Transverse colon (tissue), 4 donors: Measurements from ENCODE around the gene RMDN3. TPM values are rescaled to one million over a fixed set of nuclear protein-coding genes. Genes with fewer than 3 reads are reported as not detected.

ENCODE experiments used
- DNase-seq: peaks from one replicate; pipeline ENCODE4 v3.0.0-alpha.2; 2019
- H3K27ac ChIP-seq, 4 donors: fragments of 200-600 bp; sonication (generic); 2 replicates each; pipeline ENCODE4 v1.5.1; 2016 to 2018; ENCODE audit warnings: inconsistent platforms in 4 of 4
- H3K27me3 ChIP-seq: fragments of 200-600 bp; sonication (generic); 2 replicates; pipeline ENCODE4 v1.5.1; 2017; ENCODE audit warnings: inconsistent platforms
- H3K36me3 ChIP-seq, 4 donors: fragments of 200-600 bp; sonication (generic); 2 replicates each; pipeline ENCODE4 v1.5.1; 2017 to 2019; ENCODE audit warnings: inconsistent platforms in 4 of 4
- H3K4me1 ChIP-seq, 4 donors: fragments of 200-600 bp; sonication (generic); 2 replicates each; pipeline ENCODE4 v1.5.1; 2017 to 2020; ENCODE audit warnings: inconsistent platforms in 4 of 4
- H3K4me3 ChIP-seq, 4 donors: fragments of 200-600 bp; sonication (generic); 1 replicate in 1 of 4; 2 replicates in 3 of 4; pipeline versions ENCODE4 v1.5.1 to v1.6.1; 2017 to 2019; ENCODE audit warnings: inconsistent platforms in 4 of 4
- H3K9me3 ChIP-seq, 2 donors: fragments of 200-600 bp; sonication (generic); 2 replicates each; pipeline ENCODE4 v1.5.1; 2017 to 2019; ENCODE audit warnings: inconsistent platforms in 2 of 2
- EP300 ChIP-seq: sonication (generic); formaldehyde crosslinking; IDR thresholded peaks from one replicate; pipeline ENCODE4 v1.6.1; 2017; ENCODE audit warnings: antibody characterized with exemption, low read depth
- POLR2A ChIP-seq: fragments of 450-650 bp; IDR thresholded peaks from one replicate; pipeline ENCODE4 v1.6.1; 2016; ENCODE audit warnings: antibody characterized with exemption, mild to moderate bottlenecking, moderate library complexity
- POLR2AphosphoS5 ChIP-seq, 3 donors: sonication (generic); formaldehyde crosslinking; IDR thresholded peaks; one replicate each; pipeline ENCODE4 v1.6.1; 2016; ENCODE audit warnings: antibody characterized with exemption in 3 of 3
- WGBS, 2 donors: methylation state at CpG; one replicate each; pipeline ENCODE4 v1.1.5; 2018; ENCODE audit warnings: low coverage in 1 of 2; 5-methylcytosine and 5-hydroxymethylcytosine counted together
- in situ Hi-C, 4 donors: fragments of 200-750 bp; cut with MboI; loops; one replicate each; pipeline versions ENCODE4 v1.15.0 to v1.15.1; 2017; ENCODE audit warnings: low sequenced_read_pairs in 3 of 4, low pct_ligation_motif_present in 1 of 4, low pct_unique_long_range_greater_than_20kb in 1 of 4
- intact Hi-C: fragments of 100-400 bp; cut with DNase I; formaldehyde crosslinking; loops from one replicate; pipeline ENCODE4 v1.15.1; 2023; ENCODE audit warnings: low total_unique reads
- total RNA-seq, 4 donors: library from RNA; depleted of rRNA; stranded (reverse); fragments of >200 nt; gene quantifications; one replicate each; pipeline ENCODE4 v1.1.0, GENCODE V29; 2016
- TF ChIP-seq, protein P1 (sequence below), 5 experiments: fragments of 200-600 bp in 3 of 5; fragments of 450-650 bp in 2 of 5; sonication (generic) in 3 of 5; IDR thresholded peaks; 1 replicate in 2 of 5; 2 replicates in 3 of 5; pipeline ENCODE4 v1.5.1; 2016 to 2017; ENCODE audit warnings: antibody characterized with exemption in 5 of 5, inconsistent platforms in 3 of 5, mild to moderate bottlenecking in 2 of 5, moderate library complexity in 1 of 5

The RMDN3 gene
- total RNA-seq, 4 donors from 2014 or later = 16.5 to 131 (median 32.7) TPM

DNA sequence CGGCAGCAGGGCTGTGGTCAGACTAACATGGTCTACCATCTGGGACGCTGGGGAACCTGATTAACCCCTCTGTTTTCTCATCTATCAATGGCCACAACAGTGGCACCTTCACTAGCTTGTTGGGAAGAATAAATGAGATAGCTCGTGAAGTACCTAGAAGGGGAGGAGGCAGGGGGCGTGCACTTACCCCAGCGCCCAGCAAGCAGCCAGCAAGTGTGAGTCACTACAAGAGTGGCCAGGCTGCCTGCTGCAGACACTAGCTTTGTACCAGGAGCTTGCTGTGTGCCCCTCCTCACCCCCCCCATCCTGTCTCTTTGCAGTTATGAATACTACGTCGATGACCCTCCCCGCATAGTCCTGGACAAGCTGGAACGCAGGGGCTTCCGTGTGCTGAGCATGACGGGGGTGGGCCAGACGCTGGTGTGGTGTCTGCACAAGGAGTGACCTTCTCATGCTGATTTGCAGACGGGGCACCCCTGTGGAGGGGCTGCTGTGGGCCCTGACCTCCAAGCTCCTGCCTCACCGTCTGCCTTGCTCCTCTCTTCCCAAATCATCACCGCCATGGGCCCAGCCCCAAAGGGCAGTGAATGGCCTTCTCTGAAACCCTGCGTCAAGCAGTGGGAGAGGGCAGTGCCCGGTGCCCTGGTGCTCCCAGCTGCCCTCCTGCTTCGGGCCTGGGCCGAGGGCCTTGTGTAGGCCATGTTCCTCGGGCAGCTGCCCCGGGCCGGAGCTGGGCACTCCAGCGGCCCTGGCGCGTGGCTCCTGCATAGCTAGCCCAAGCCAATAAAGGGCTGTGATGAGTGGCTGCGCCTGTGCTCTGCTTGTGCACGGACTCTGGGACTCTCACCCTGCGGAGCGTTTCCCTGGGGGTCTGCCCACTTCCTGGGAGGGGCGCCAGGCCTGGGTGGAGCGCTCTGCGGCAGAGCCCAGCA is 12.1 kb upstream of the RMDN3 start:
- in situ Hi-C loops (loop anchor here in 1 of 4 donors (25.0 kb wide), 1 partner anchor 180 kb away; the partner anchor contains the start of gene KNL1), intact Hi-C loops (no loop called here)
- no peak for DNase-seq
- Histone ChIP-seq H3K9me3 (no peaks in the 10 kb centered on the region), H3K27ac (peak overlapping the region in 3 of 4 donors; percentile 77 to 88 (median 83)), H3K27me3 (no peaks in the 10 kb centered on the region), H3K4me1 (peaks cover 20 to 74% (median 63%) of the 10 kb centered on the region in 4 donors), H3K4me3 (no peak overlapping the region), H3K36me3 (no peaks in the 10 kb centered on the region)
- TF ChIP-seq EP300 = no peak
- TF ChIP-seq, protein P1, sequence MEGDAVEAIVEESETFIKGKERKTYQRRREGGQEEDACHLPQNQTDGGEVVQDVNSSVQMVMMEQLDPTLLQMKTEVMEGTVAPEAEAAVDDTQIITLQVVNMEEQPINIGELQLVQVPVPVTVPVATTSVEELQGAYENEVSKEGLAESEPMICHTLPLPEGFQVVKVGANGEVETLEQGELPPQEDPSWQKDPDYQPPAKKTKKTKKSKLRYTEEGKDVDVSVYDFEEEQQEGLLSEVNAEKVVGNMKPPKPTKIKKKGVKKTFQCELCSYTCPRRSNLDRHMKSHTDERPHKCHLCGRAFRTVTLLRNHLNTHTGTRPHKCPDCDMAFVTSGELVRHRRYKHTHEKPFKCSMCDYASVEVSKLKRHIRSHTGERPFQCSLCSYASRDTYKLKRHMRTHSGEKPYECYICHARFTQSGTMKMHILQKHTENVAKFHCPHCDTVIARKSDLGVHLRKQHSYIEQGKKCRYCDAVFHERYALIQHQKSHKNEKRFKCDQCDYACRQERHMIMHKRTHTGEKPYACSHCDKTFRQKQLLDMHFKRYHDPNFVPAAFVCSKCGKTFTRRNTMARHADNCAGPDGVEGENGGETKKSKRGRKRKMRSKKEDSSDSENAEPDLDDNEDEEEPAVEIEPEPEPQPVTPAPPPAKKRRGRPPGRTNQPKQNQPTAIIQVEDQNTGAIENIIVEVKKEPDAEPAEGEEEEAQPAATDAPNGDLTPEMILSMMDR (IDR thresholded peaks at IDR 0.05) = no peak
- TF ChIP-seq POLR2AphosphoS5 (IDR thresholded peaks at IDR 0.05) = no peak
- no peak for TF ChIP-seq POLR2A
- 94 to 97% methylated on average over 5 to 29 of the region's 32 CpGs for WGBS, 2 donors

DNA sequence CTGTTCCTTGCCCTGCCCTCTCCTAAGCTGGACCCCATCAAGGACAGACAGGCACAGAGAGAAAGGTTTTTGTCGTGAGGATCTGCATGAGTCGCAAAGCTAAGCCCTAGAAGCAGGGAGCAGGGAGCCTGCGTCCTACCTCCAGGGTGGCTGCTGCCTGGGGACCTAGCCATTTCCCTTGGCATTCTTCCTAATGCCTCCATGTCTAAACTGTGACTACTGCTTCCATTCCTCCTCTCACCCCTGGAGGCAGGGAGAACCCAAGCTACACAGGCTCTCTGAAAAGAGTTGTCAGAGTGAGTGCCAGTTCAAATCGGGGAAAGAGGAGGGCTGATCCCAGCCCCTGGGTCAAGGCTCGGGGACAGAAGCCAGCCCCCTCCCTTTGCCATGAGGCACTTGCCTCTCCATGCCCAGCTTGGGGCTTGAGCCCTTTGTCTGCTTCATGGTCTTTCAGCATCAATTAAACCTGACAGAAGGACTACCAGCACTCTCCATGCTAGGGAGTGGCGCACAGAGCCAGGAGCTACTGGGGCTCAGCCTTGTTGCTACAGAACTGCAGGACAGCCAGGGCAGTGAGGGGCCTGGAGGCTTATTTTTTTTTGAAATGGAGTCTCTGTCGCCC is 11.3 kb upstream of the RMDN3 start:
- in situ Hi-C loops = loop anchor here in 1 of 4 donors (25.0 kb wide), 1 partner anchor 179 kb away; the partner anchor contains the start of gene KNL1
- TF ChIP-seq, protein P1 (IDR thresholded peaks at IDR 0.05) = no peak
- TF ChIP-seq POLR2A (no peak), POLR2AphosphoS5 (IDR thresholded peaks at IDR 0.05) (no peak), EP300 (no peak)
- Histone ChIP-seq H3K4me3 (no peak overlapping the region), H3K9me3 (no peaks in the 10 kb centered on the region), H3K27me3 (no peaks in the 10 kb centered on the region), H3K4me1 (peaks cover 20 to 74% (median 63%) of the 10 kb centered on the region in 4 donors), H3K36me3 (no peaks in the 10 kb centered on the region), H3K27ac (peak overlapping the region in 2 of 4 donors; percentile 88 to 89)
- WGBS, 2 donors = 81% methylated on average over 7 of the region's 7 CpGs; no CpG with 5 or more reads in 1 of the 2 donors
- DNase-seq = no peak
- intact Hi-C loops = no loop called here

DNA sequence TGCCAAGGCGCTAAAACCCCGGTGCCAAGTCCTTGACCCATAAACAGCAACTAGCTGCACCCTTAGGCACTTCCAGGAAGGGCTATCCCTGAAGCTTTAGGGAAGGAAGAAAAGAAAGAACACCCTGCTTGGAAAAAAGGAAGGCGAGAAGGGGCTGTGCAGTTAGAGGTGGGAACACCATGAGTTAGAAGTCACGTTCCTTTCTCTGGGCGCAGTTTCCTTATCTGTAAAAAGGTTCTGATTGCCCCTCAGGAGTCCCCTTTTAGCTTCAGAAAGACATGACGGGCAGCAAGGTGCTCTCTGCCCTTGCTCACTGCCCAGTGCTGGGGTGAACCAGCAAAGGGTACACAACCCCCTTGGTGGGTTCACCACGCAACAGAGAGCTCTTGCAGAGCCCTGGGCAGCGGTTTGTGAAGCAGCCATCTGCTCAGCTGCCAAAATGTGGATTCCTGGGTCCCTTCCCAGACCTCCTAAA is 9.6 kb upstream of the RMDN3 start:
- peaks cover 15 to 61% (median 49%) of the 10 kb centered on the region in 4 donors for H3K4me1 ChIP-seq
- no peak for DNase-seq

More for the DNA sequence above, 9.6 kb upstream of the RMDN3 start:
- H3K4me3 ChIP-seq = peak overlapping the region; percentile 39 to 62 (median 46)
- no peaks in the 10 kb centered on the region for H3K9me3 ChIP-seq
- no peaks in the 10 kb centered on the region for H3K27me3 ChIP-seq
- H3K36me3 ChIP-seq = no peaks in the 10 kb centered on the region
- peak overlapping the region; percentile 85 to 89 (median 86) for H3K27ac ChIP-seq
- intact Hi-C loops (no loop called here), in situ Hi-C loops (loop anchor here in 1 of 4 donors (25.0 kb wide), 1 partner anchor 177 kb away; the partner anchor contains the start of gene KNL1)
- 22 to 65% methylated on average over 2 to 8 of the region's 8 CpGs for WGBS, 2 donors
- TF ChIP-seq POLR2A (no peak), POLR2AphosphoS5 (IDR thresholded peaks at IDR 0.05) (no peak), EP300 (no peak)
- TF ChIP-seq, protein P1 (IDR thresholded peaks at IDR 0.05) = no peak
